ENCODE results near the gene PDCD11. TPM values are rescaled to one million over a fixed set of nuclear protein-coding genes. Genes with fewer than 3 reads are reported as not detected.

Gene PDCD11
- total and polyA plus RNA-seq, 3 experiments from 2014 or later: 16.4 to 91.3 (median 88.5) TPM

DNA sequence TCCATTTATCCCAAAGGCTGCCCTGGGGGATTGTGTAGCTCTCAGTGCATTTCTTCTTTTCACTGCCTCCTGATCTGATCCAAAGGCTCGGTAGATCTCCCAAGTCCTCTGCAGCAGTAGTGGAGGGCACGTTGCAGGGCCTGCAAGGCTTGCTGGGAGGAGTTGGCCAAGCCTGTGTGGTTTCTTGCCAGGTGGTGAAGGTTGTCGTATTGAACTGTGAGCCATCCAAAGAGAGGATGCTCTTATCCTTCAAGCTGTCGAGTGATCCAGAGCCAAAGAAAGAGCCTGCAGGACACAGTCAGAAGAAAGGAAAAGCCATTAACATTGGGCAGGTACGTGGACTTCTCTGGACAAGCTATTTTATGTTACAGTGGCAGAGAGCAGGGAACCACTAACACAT, 21.2 kb downstream of the PDCD11 start:
- no peak overlapping the region for H3K4me3 ChIP-seq (ENCODE audit: low read length)
- Mint-ChIP-seq H3K9me3 (no peaks in the 10 kb centered on the region), H3K4me1 (peaks cover 0 to 7% (median 0%) of the 10 kb centered on the region in 3 donors), H3K27ac (no peak overlapping the region), H3K27me3 (no peaks in the 10 kb centered on the region), H3K36me3 (peaks cover 10 to 92% (median 50%) of the 10 kb centered on the region in 3 donors), H3K4me3 (no peak overlapping the region)
- no peak for DNase-seq
- peaks cover 85% of the 10 kb centered on the region for H3K36me3 ChIP-seq (ENCODE audit: insufficient read depth, low read length)
- no peaks in the 10 kb centered on the region for H3K27me3 ChIP-seq (ENCODE audit: insufficient read depth, low read length, poor library complexity, severe bottlenecking)
- H3K4me1 ChIP-seq (ENCODE audit: insufficient read depth, low read length): no peaks in the 10 kb centered on the region
- H3K27ac ChIP-seq (ENCODE audit: low read depth, low read length): no peak overlapping the region
- H3K9me3 ChIP-seq (ENCODE audit: low read length): no peaks in the 10 kb centered on the region
- ChIA-PET CTCF (interaction anchor here (0.8 to 10.1 kb wide), 16 partner anchors 9 to 145 kb away, joined by 3 to 203 read pairs (median 6); partner anchors contain the start of genes ATP5MK, CALHM2, CALHM3 and NEURL1), POLR2A (interaction anchor here (1.1 kb wide), 1 partner anchor 33 kb away, joined by 4 read pairs; no protein-coding TSS in a partner anchor)

DNA sequence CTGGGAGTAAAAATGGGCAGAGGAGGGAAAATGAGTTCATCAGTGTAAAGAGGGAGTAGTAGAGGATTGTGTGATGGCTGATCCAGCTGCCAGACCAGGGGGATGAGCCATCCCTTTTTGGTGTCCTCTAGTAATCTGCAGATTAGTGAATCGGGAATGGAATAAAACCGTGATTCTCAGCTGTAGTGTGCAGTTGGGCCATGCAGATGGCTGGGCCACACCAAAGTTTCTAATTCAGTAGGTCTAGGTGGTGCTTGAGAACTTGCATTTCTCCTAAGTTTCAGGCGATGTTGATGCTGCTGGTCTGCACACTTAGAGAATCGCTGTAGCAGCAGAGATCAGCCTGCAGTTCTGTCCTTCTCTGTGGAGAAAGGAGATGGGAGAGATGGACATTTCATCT, 22.7 kb downstream of the PDCD11 start:
- no peak overlapping the region for H3K27ac Mint-ChIP-seq
- no peaks in the 10 kb centered on the region for H3K9me3 Mint-ChIP-seq
- ChIA-PET POLR2A (no interaction called here), CTCF (interaction anchor here (0.8 to 10.1 kb wide), 5 partner anchors 12 to 267 kb away, joined by 3 to 203 read pairs (median 3); partner anchors contain the start of genes CALHM2 and NEURL1)
- H3K4me1 ChIP-seq (ENCODE audit: insufficient read depth, low read length): no peaks in the 10 kb centered on the region
- no peak overlapping the region for H3K4me3 ChIP-seq (ENCODE audit: low read length)
- H3K27me3 Mint-ChIP-seq: no peaks in the 10 kb centered on the region
- H3K27me3 ChIP-seq (ENCODE audit: insufficient read depth, low read length, poor library complexity, severe bottlenecking): no peaks in the 10 kb centered on the region
- no peaks in the 10 kb centered on the region for H3K9me3 ChIP-seq (ENCODE audit: low read length)
- H3K27ac ChIP-seq (ENCODE audit: low read depth, low read length): no peak overlapping the region
- peaks cover 0 to 7% (median under 1%) of the 10 kb centered on the region in 3 donors for H3K4me1 Mint-ChIP-seq
- no peak overlapping the region for H3K4me3 Mint-ChIP-seq
- peaks cover 86% of the 10 kb centered on the region for H3K36me3 ChIP-seq (ENCODE audit: insufficient read depth, low read length)
- H3K36me3 Mint-ChIP-seq: peaks cover 10 to 92% (median 55%) of the 10 kb centered on the region in 3 donors
- no peak for DNase-seq

DNA sequence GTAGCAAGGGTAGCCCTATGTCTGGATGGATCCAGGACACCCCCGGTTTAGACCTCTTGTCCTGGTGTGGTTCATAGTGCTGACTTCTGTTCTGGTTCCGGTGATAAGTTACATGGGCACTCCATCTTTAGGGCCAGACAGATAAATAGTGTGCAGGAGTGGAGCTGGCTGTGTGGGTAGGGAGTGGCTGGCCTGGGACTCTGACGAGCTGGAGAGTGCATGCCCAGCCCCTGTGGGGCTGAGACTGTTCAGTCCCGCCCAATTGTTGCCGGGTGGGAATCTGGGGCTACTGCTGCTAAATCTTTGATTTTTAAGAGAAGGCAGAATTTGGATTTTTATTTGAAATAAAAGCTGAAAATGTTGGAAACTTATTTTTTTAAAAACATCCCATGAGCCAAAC, 27.3 kb downstream of the PDCD11 start:
- Mint-ChIP-seq H3K27ac (no peak overlapping the region), H3K36me3 (peaks cover 12 to 88% (median 35%) of the 10 kb centered on the region in 3 donors), H3K9me3 (no peaks in the 10 kb centered on the region), H3K4me3 (no peak overlapping the region), H3K27me3 (no peaks in the 10 kb centered on the region), H3K4me1 (peaks cover 6 to 9% (median 6%) of the 10 kb centered on the region in 3 donors)
- peaks cover 64% of the 10 kb centered on the region for H3K36me3 ChIP-seq (ENCODE audit: insufficient read depth, low read length)
- no peak overlapping the region for H3K27ac ChIP-seq (ENCODE audit: low read depth, low read length)
- no peaks in the 10 kb centered on the region for H3K27me3 ChIP-seq (ENCODE audit: insufficient read depth, low read length, poor library complexity, severe bottlenecking)
- DNase-seq: no peak
- CTCF ChIA-PET: interaction anchor here (2.2 kb wide), 1 partner anchor 62 kb away, joined by 9 read pairs; no protein-coding TSS in a partner anchor
- peaks cover 4% of the 10 kb centered on the region for H3K4me1 ChIP-seq (ENCODE audit: insufficient read depth, low read length)
- H3K9me3 ChIP-seq (ENCODE audit: low read length): no peaks in the 10 kb centered on the region
- H3K4me3 ChIP-seq (ENCODE audit: low read length): no peak overlapping the region
- POLR2A ChIA-PET: no interaction called here

DNA sequence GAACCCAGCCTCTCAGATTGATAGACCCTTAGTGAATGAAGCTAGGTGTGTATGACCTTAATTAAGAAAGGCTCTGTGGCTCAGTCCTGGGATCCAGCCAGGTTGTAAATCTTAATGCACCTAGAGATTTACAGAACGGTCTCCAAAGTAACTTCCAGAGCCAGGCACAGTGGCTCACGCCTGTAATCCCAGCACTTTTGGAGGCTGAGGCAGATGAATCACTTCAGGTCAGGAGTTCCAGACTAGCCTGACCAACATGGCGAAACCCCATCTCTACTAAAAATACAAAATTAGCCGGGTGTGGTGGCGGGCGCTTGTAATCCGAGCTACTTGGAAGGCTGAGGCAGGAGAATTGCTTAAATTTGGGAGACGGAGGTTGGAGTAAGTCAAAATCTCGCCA, 31.4 kb downstream of the PDCD11 start:
- ChIA-PET CTCF (interaction anchor here (1.4 kb wide), 1 partner anchor 10 kb away, joined by 7 read pairs; no protein-coding TSS in a partner anchor), POLR2A (no interaction called here)
- H3K4me1 ChIP-seq (ENCODE audit: insufficient read depth, low read length): peaks cover 28% of the 10 kb centered on the region
- peak overlapping the region in 2 of 8 donors; percentile 41 to 50 for H3K27ac Mint-ChIP-seq
- H3K4me3 Mint-ChIP-seq: no peak overlapping the region
- H3K4me1 Mint-ChIP-seq: peaks cover 21 to 29% (median 28%) of the 10 kb centered on the region in 3 donors
- no peak for DNase-seq
- H3K27ac ChIP-seq (ENCODE audit: low read depth, low read length): no peak overlapping the region
- H3K36me3 Mint-ChIP-seq: peaks cover 9 to 85% (median 24%) of the 10 kb centered on the region in 3 donors
- no peaks in the 10 kb centered on the region for H3K27me3 Mint-ChIP-seq
- no peak overlapping the region for H3K4me3 ChIP-seq (ENCODE audit: low read length)
- no peaks in the 10 kb centered on the region for H3K9me3 Mint-ChIP-seq
- H3K27me3 ChIP-seq (ENCODE audit: insufficient read depth, low read length, poor library complexity, severe bottlenecking): no peaks in the 10 kb centered on the region
- peaks cover 33% of the 10 kb centered on the region for H3K36me3 ChIP-seq (ENCODE audit: insufficient read depth, low read length)
- H3K9me3 ChIP-seq (ENCODE audit: low read length): no peaks in the 10 kb centered on the region

DNA sequence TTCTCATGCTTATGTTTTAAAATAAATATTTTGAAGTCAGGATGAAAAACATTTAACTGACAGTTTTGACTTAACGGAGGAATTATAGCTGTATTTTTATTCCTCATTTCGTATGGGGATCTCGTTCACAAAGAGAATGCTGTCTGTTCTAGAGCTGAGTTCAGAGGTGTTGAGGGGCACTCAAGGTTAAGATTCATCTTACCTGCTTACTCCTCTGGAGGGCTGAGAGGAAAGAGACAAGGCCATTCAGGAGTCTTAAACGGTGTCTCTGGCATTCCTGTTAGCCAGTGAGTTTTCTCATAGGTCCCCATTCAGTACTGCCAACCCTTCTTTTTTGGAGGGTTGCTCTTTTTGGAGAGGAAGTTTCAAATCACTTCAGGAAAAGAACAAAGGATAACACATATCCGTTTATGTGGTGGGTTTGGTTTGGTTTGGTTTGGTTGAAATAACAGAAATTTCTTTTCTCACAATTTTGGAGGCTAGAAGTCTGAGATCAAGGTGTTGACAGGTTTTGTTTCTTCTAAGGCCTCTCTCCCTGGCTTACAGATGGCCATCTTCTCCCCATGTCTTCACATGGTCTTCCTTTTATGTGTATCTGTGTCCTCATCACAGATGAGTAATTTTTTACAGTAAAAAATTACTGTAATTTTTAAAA, 32.7 kb downstream of the PDCD11 start:
- no peaks in the 10 kb centered on the region for H3K9me3 Mint-ChIP-seq
- H3K27ac Mint-ChIP-seq: peak overlapping the region in 6 of 8 donors; percentile 8 to 78 (median 66)
- H3K4me3 Mint-ChIP-seq: peak overlapping the region in 3 of 7 donors; percentile 16 to 29 (median 23)
- DNase-seq: peak in 1 of 5 donors; percentile 21
- peaks cover 27% of the 10 kb centered on the region for H3K36me3 ChIP-seq (ENCODE audit: insufficient read depth, low read length)
- H3K4me3 ChIP-seq (ENCODE audit: low read length): no peak overlapping the region
- no peak overlapping the region for H3K27ac ChIP-seq (ENCODE audit: low read depth, low read length)
- H3K27me3 Mint-ChIP-seq: no peaks in the 10 kb centered on the region
- H3K27me3 ChIP-seq (ENCODE audit: insufficient read depth, low read length, poor library complexity, severe bottlenecking): no peaks in the 10 kb centered on the region
- peaks cover 21 to 29% (median 28%) of the 10 kb centered on the region in 3 donors for H3K4me1 Mint-ChIP-seq
- ChIA-PET POLR2A (no interaction called here), CTCF (no interaction called here)
- peaks cover 7 to 85% (median 18%) of the 10 kb centered on the region in 3 donors for H3K36me3 Mint-ChIP-seq
- peaks cover 28% of the 10 kb centered on the region for H3K4me1 ChIP-seq (ENCODE audit: insufficient read depth, low read length)
- no peaks in the 10 kb centered on the region for H3K9me3 ChIP-seq (ENCODE audit: low read length)

DNA sequence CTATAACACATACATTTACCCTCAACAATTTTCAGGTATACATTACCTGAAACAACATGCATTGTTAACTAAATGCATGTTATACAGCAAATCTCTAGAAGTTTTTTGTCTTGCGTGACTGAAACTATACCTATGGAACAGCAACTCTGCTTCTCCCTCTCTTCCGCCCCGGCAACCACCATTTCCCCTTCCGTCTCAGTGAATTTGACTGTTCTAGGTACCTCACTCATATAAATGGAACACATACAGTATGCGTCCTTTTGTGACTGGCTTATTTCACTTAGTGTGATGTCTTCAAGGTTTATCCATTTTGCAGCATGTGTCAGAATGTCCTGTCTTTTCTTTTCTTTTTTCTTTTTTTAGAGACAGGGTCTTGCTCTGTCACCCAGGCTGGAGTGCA, 33.2 kb downstream of the PDCD11 start:
- H3K36me3 ChIP-seq (ENCODE audit: insufficient read depth, low read length): peaks cover 23% of the 10 kb centered on the region
- H3K9me3 ChIP-seq (ENCODE audit: low read length): no peaks in the 10 kb centered on the region
- Mint-ChIP-seq H3K9me3 (no peaks in the 10 kb centered on the region), H3K4me3 (peak overlapping the region in 5 of 7 donors; percentile 0 to 52 (median 20)), H3K27ac (peak overlapping the region in 5 of 8 donors; percentile 6 to 78 (median 49)), H3K27me3 (no peaks in the 10 kb centered on the region), H3K4me1 (peaks cover 19 to 29% (median 28%) of the 10 kb centered on the region in 3 donors), H3K36me3 (peaks cover 3 to 84% (median 15%) of the 10 kb centered on the region in 3 donors)
- CTCF ChIA-PET: no interaction called here
- H3K27ac ChIP-seq (ENCODE audit: low read depth, low read length): no peak overlapping the region
- H3K4me3 ChIP-seq (ENCODE audit: low read length): no peak overlapping the region
- no peak for DNase-seq
- H3K27me3 ChIP-seq (ENCODE audit: insufficient read depth, low read length, poor library complexity, severe bottlenecking): no peaks in the 10 kb centered on the region
- peaks cover 28% of the 10 kb centered on the region for H3K4me1 ChIP-seq (ENCODE audit: insufficient read depth, low read length)
- POLR2A ChIA-PET: no interaction called here

DNA sequence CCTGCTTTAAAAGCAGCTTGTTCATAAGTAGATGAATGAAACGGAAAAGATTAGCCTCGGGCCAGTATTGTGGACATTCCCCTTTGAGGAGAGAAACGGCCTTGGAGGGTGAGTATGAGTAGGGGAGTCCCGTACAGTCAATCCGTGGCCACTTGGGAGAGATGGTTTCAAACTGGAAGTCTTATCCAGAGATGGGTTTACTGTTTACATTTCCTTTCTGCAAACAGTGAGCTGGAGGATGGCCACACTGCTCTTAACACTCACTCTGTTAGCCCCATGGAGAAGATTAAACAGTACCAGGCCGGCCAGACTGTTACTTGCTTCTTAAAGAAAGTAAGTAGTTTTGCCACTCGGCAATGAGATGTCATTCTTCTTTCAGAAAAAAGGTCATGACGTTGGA, 35.5 kb downstream of the PDCD11 start:
- no peak overlapping the region for H3K4me3 ChIP-seq (ENCODE audit: low read length)
- Mint-ChIP-seq H3K9me3 (no peaks in the 10 kb centered on the region), H3K4me1 (peaks cover 19 to 34% (median 32%) of the 10 kb centered on the region in 3 donors), H3K27ac (peak overlapping the region in 1 of 8 donors; percentile 62), H3K27me3 (no peaks in the 10 kb centered on the region), H3K4me3 (no peak overlapping the region), H3K36me3 (peaks cover 0 to 85% (median 11%) of the 10 kb centered on the region in 3 donors)
- DNase-seq: no peak
- H3K9me3 ChIP-seq (ENCODE audit: low read length): no peaks in the 10 kb centered on the region
- CTCF ChIA-PET: interaction anchor here (0.9 to 1.5 kb wide), 3 partner anchors 12 to 51 kb away, joined by 3 to 5 read pairs (median 3); no protein-coding TSS in a partner anchor
- POLR2A ChIA-PET: no interaction called here
- peaks cover 28% of the 10 kb centered on the region for H3K4me1 ChIP-seq (ENCODE audit: insufficient read depth, low read length)
- no peak overlapping the region for H3K27ac ChIP-seq (ENCODE audit: low read depth, low read length)
- no peaks in the 10 kb centered on the region for H3K27me3 ChIP-seq (ENCODE audit: insufficient read depth, low read length, poor library complexity, severe bottlenecking)
- H3K36me3 ChIP-seq (ENCODE audit: insufficient read depth, low read length): peaks cover 23% of the 10 kb centered on the region

DNA sequence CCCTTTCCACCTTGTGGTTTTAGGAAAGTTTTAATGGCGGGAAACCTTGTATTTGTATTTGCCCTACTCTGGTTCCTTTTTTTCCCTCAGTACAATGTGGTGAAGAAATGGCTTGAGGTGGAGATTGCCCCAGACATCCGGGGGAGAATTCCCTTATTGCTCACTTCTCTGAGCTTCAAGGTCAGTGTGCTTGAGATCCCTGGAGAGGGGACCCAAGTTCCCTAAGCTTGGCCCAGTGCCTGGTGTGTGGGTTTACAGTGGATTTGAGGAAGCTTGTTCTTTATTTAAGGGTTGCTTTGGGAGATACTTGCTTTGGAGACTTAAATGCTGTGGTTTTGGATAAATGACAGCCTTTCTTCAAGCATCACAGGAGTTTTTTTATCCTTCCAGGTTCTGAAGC, 37.4 kb downstream of the PDCD11 start:
- H3K27me3 ChIP-seq (ENCODE audit: insufficient read depth, low read length, poor library complexity, severe bottlenecking): no peaks in the 10 kb centered on the region
- H3K36me3 ChIP-seq (ENCODE audit: insufficient read depth, low read length): peaks cover 21% of the 10 kb centered on the region
- Mint-ChIP-seq H3K9me3 (no peaks in the 10 kb centered on the region), H3K27ac (peak overlapping the region in 2 of 8 donors; percentile 37 to 47), H3K27me3 (no peaks in the 10 kb centered on the region), H3K36me3 (peaks cover 0 to 83% (median 14%) of the 10 kb centered on the region in 3 donors), H3K4me1 (peaks cover 14 to 25% (median 24%) of the 10 kb centered on the region in 3 donors), H3K4me3 (no peak overlapping the region)
- H3K27ac ChIP-seq (ENCODE audit: low read depth, low read length): no peak overlapping the region
- H3K4me3 ChIP-seq (ENCODE audit: low read length): no peak overlapping the region
- H3K9me3 ChIP-seq (ENCODE audit: low read length): no peaks in the 10 kb centered on the region
- no peak for DNase-seq
- H3K4me1 ChIP-seq (ENCODE audit: insufficient read depth, low read length): peaks cover 22% of the 10 kb centered on the region
- POLR2A ChIA-PET: interaction anchor here (0.6 kb wide), 1 partner anchor 42 kb away, joined by 3 read pairs; no protein-coding TSS in a partner anchor
- CTCF ChIA-PET: interaction anchor here (1.2 kb wide), 1 partner anchor 17 kb away, joined by 3 read pairs; no protein-coding TSS in a partner anchor
